NB4 (cell line): ENCODE results near the gene TPCN1.

ENCODE experiments used
- CTCF ChIP-seq: IDR thresholded peaks from one replicate; pipeline ENCODE4 v1.5.1; 2012; ENCODE audit warnings: low read depth, low read length
- MAX ChIP-seq: IDR thresholded peaks from 2 replicates; pipeline ENCODE4 v1.6.1; 2011; ENCODE audit warnings: low read depth, low read length
- MYC ChIP-seq: IDR thresholded peaks from 2 replicates; pipeline ENCODE4 v1.6.1; 2011; ENCODE audit warnings: low read depth, low read length
- POLR2A ChIP-seq: IDR thresholded peaks from 2 replicates; pipeline ENCODE4 v1.6.1; 2011; ENCODE audit warnings: mild to moderate bottlenecking; ENCODE audit not compliant: insufficient read length; ENCODE audit errors: extremely low read depth

- TF ChIP-seq CTCF, result peak; percentile 41
- no peak for TF ChIP-seq MAX
- TF ChIP-seq POLR2A, result no peak
- TF ChIP-seq MYC, result no peak
These were observed 89.2 kb downstream of the TPCN1 start for GRCh38 chr12:113310489-113310888.
